ENCODE results near the gene IGFL2.
"Not testable (repeated sequence)": the region's sequence is repeated elsewhere in the genome, so short reads cannot be mapped to it uniquely, and the experiment has no call there.

IGFL2 gene

DNA sequence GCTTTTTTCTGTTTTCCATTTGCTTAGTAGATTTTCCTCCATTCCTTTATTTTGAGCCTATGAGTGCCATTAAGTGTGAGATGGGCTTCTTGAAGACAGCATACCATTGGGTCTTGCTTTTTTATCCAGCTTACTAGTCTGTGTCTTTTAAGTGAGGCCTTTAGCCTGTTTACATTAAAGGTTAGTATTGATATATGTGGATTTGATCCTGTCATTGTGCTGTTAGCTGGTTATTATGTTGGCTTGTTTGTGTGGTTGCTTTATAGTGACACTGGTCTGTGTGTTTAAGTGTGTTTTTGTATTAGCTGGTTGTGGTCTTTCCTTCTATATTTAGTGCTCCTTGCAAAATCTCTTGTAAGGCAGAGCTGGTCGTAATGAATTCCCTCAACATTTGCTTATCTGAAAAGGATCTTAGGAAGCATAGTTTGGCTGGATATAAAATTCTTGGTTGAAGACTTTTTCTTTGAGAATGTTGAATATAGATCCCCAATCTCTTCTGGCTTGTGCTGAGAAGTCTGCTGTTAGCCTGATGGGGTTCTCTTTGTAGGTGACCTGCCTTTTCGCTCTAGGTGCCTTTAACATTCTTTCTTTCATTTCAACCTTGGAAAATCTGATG lies 13.7 kb downstream of the IGFL2 start:
- Mint-ChIP-seq H3K27me3 (ENCODE audit: low read depth) (peaks cover 17% of the 10 kb centered on the region), H3K9me3 (peaks cover 18% of the 10 kb centered on the region)
- not testable (repeated sequence) for H3K4me3 Mint-ChIP-seq; H3K36me3 Mint-ChIP-seq (ENCODE audit: low read depth); H3K27ac Mint-ChIP-seq; H3K4me1 Mint-ChIP-seq (ENCODE audit: low read depth)

DNA sequence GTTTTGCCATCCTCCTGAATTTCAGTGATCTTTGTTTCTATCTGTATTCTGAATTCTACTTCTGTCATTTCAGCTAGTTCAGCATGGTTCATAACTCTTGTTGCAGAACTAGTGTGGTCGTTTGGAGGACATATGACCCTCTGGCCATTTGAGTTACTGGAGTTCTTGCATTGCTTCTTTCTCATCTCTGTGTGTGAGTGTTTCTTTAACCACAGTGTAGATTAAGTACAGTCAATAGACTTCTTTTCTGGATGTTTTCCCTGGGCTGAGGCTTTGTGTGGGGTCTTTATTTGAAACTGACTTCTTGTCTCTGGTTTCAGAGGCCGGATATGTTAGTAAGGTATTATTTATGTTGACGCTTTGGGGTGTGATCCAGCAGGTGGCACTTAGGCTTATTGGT lies 14.7 kb downstream of the IGFL2 start:
- Mint-ChIP-seq H3K4me3 (no peak overlapping the region), H3K27me3 (ENCODE audit: low read depth) (peaks cover 17% of the 10 kb centered on the region), H3K27ac (no peak overlapping the region), H3K9me3 (peaks cover 18% of the 10 kb centered on the region), H3K4me1 (ENCODE audit: low read depth) (no peaks in the 10 kb centered on the region), H3K36me3 (ENCODE audit: low read depth) (no peaks in the 10 kb centered on the region)

DNA sequence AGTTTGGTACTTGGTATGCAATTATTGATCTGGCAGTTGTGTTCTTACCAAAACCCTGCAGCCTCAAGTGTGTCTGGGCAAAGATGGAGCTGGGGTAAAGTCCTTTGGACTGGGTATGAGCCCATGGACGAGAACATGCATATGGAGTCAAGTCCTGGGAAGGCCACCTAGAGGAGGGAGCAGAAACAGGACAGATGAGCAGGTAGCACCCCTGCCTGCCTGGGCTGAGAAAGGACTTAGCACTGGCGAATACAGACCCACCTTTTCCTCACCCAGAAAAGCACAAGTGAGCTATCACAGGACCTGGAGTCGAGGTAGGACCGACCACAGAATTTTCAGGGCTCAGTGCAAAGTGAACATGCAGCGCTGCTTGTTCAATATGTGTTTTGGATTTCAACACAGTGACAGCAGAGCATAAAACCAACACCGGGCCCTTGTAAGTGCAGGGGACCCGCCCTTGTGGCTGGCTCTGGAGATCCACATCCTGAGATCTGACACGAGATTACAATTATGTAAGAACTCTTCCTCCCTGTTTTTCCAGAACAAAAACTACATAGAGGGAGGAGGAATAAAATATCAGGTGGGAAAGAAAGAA lies 25.9 kb downstream of the IGFL2 start:
- H3K27ac Mint-ChIP-seq: no peak overlapping the region
- H3K9me3 Mint-ChIP-seq: no peaks in the 10 kb centered on the region
- no peaks in the 10 kb centered on the region for H3K4me1 Mint-ChIP-seq (ENCODE audit: low read depth)
- no peak overlapping the region for H3K4me3 Mint-ChIP-seq
- H3K36me3 Mint-ChIP-seq (ENCODE audit: low read depth): no peaks in the 10 kb centered on the region
- H3K27me3 Mint-ChIP-seq (ENCODE audit: low read depth): peaks cover 12% of the 10 kb centered on the region

DNA sequence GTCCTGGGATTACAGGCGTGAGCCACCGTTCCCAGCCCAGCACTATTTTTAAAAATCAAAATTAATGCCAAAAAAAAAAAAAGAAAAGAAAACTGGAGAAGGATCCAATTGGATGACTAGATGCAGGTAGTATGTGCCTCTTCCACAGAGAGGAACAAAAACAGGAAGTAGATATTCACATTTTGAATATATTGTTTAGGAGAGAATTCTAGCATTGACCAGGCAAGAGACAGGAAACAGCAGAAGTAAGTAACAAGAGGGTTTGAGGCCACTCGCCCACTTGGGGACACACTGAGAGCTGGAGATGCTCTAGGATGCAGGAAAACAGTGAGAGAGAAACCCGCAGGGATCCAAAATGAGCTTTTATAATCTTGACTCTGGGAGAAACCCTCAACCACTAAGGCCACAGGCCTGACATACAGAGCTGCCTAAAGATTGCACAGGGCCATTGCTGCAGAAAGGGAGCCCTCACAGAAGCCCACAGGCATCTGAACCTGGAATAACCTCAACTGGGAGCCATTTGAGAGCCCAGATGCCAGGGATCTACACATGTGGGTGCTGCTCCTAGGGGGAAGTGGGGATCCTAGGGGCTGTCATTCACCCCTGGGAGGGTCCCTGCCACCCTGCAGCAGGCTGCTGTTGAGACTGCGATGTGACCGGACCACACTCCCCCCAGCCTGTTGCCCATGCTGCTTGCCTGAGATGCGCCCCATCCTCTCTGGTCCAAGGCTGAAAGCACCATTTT lies 28.2 kb downstream of the IGFL2 start:
- no peaks in the 10 kb centered on the region for H3K36me3 Mint-ChIP-seq (ENCODE audit: low read depth)
- no peaks in the 10 kb centered on the region for H3K9me3 Mint-ChIP-seq
- H3K27me3 Mint-ChIP-seq (ENCODE audit: low read depth): peaks cover 13% of the 10 kb centered on the region
- peaks cover under 1% of the 10 kb centered on the region for H3K4me1 Mint-ChIP-seq (ENCODE audit: low read depth)
- no peak overlapping the region for H3K27ac Mint-ChIP-seq
- H3K4me3 Mint-ChIP-seq: no peak overlapping the region

DNA sequence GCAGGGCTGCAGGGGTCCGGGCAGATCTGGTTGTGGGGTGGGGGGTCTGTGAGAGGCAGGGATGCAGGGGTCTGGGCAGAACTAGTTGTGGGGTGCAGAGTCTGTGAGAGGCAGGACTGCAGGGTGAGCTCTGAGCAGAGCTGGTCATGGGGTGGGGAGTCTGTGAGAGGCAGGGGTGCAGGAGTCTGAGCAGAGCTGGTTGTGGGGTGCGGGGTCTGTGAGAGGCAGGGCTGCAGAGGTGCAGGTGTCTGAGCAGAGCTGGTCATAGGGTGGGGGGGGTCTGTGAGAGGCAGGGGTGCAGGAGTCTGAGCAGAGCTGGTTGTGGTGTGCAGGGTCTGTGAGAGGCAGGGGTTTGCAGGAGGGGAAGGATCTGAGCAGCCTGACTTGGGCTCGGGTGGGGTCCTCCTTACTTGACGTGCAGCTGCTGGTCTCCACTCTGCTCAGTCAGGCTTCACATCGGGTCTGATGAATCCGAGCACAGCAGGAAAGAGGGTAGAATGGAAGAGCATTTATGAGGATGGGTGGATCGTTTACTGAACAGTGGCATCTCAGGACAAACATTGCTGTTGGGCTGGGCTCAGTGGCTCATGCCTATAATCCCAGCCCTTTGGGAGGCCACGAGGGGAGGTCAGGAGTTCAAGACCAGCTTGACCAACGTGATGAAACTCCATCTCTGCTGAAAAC lies 31.2 kb downstream of the IGFL2 start:
- Mint-ChIP-seq H3K27me3 (ENCODE audit: low read depth) (peaks cover 14% of the 10 kb centered on the region), H3K4me3 (no peak overlapping the region), H3K4me1 (ENCODE audit: low read depth) (peaks cover 6% of the 10 kb centered on the region), H3K27ac (no peak overlapping the region), H3K9me3 (no peaks in the 10 kb centered on the region), H3K36me3 (ENCODE audit: low read depth) (no peaks in the 10 kb centered on the region)

DNA sequence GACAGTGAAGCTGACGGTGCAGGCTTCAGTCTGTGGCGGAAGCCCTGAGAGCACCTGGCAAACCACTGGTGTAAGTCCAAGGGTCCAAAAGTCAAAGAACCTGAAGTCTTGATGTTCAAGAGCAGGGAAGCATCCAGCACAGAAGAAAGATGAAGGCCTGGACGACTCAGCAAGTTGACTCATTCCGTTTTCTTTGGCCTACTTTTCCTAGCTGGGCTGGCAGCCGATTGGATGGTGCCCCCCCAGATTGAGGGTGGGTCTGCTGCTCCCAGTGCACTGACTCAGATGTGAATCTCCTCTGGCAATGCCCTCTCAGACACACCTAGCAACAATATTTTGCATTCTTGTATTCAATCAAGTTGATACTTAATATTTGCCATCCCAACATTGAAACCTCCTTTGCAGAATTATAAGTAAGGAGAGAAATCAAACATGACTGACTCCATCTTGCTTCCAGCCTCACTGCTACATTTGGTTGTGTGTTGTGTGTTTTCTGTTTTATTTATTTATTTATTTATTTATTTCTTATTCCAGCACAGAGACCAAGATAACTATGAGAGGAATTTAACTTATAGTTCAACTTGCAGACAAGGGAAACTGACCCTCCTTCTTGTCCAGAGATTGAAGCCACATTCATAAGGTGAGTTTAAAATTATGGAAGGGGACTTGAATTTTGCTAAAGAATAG lies 32.8 kb downstream of the IGFL2 start:
- H3K4me1 Mint-ChIP-seq (ENCODE audit: low read depth): peaks cover 14% of the 10 kb centered on the region
- H3K4me3 Mint-ChIP-seq: no peak overlapping the region
- no peaks in the 10 kb centered on the region for H3K36me3 Mint-ChIP-seq (ENCODE audit: low read depth)
- no peak overlapping the region for H3K27ac Mint-ChIP-seq
- peaks cover 14% of the 10 kb centered on the region for H3K27me3 Mint-ChIP-seq (ENCODE audit: low read depth)
- no peaks in the 10 kb centered on the region for H3K9me3 Mint-ChIP-seq

DNA sequence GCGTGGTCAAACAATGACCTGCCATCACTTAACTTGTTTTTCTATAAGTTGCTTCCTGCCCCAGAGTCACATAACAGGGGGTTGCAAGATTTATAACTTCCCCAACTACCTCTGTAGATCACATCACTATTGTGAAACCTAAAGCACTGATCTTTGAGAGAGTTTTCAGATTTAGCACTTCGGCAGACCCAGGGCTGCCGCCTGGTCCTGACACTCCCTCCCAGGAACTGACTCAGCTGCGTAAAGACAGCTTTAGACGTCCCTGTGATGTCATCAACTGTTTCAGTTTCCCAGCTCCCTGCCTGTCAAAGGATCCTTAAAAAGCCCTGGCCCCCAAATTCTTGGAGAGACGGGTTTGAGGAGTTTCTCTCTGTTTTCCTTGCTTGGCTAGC lies 33.3 kb downstream of the IGFL2 start:
- Mint-ChIP-seq H3K36me3 (ENCODE audit: low read depth) (no peaks in the 10 kb centered on the region), H3K27ac (no peak overlapping the region), H3K4me1 (ENCODE audit: low read depth) (peaks cover 14% of the 10 kb centered on the region), H3K9me3 (no peaks in the 10 kb centered on the region), H3K4me3 (no peak overlapping the region), H3K27me3 (ENCODE audit: low read depth) (peaks cover 10% of the 10 kb centered on the region)

DNA sequence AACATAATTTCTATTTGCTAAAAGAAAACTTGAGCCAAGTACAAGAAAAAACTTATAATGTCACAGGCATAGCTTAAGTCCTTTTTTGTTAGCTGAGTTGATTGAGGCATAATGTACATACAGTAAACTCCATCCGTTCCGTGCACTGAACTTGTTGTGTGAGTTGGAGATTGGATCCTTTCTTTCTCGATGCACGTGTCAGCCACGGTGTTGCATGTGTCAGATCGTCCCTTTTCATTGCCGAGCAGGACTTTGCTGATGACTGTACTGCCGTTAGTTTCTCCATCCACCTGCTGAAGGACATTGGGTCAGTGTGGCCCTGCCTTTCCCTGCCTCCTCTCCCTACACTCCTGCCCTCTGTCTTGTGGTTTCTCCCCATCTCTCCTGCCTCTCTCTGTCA lies 34.4 kb downstream of the IGFL2 start:
- H3K27ac Mint-ChIP-seq: no peak overlapping the region
- H3K36me3 Mint-ChIP-seq (ENCODE audit: low read depth): no peaks in the 10 kb centered on the region
- H3K27me3 Mint-ChIP-seq (ENCODE audit: low read depth): peaks cover 10% of the 10 kb centered on the region
- H3K9me3 Mint-ChIP-seq: no peaks in the 10 kb centered on the region
- peaks cover 14% of the 10 kb centered on the region for H3K4me1 Mint-ChIP-seq (ENCODE audit: low read depth)
- H3K4me3 Mint-ChIP-seq: no peak overlapping the region

DNA sequence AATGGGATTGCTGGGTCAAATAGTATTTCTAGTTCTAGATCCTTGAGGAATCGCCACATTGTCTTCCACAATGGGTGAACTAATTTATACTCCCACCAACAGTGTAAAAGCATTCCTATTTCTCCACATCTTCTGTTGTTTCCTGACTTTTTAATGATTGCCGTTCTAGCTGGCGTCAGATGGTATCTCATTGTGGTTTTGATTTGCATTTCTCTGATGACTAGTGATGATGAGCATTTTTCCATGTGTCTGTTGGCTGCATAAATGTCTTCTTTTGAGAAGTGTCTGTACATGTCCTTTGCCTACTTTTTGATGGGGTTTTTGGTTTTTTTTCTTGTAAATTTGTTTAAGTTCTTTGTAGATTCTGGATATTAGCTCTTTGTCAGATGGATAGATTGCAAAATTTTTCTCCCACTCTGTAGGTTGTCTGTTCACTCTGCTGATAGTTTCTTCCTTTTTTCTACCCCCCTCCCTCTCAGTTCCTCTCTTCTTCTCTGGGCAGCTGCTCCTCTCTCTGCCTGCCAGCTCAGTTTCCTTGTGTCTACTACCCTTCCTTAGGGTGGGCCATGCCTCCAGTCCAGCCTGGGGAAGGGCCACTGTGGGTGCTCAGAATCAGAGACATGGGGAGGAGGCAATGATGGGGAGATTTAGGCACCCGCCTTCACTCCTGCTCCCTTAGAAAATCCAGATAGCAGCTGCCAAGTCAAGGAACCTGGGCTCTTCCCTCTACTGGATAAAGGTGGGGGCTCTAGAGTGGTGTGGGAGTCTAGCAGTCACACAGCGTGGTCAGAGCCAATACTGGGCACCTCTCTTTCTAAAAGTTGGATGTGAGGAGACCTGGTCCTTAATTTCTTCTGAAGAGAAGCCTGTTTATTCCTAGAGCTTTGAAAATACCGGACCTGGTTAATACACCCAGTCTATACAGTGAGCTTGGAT lies 37.0 kb downstream of the IGFL2 start:
- Mint-ChIP-seq H3K27me3 (ENCODE audit: low read depth) (peaks cover 29% of the 10 kb centered on the region), H3K4me1 (ENCODE audit: low read depth) (peaks cover 14% of the 10 kb centered on the region)
- H3K27ac Mint-ChIP-seq; H3K4me3 Mint-ChIP-seq; H3K36me3 Mint-ChIP-seq (ENCODE audit: low read depth); H3K9me3 Mint-ChIP-seq: not testable (repeated sequence)

DNA sequence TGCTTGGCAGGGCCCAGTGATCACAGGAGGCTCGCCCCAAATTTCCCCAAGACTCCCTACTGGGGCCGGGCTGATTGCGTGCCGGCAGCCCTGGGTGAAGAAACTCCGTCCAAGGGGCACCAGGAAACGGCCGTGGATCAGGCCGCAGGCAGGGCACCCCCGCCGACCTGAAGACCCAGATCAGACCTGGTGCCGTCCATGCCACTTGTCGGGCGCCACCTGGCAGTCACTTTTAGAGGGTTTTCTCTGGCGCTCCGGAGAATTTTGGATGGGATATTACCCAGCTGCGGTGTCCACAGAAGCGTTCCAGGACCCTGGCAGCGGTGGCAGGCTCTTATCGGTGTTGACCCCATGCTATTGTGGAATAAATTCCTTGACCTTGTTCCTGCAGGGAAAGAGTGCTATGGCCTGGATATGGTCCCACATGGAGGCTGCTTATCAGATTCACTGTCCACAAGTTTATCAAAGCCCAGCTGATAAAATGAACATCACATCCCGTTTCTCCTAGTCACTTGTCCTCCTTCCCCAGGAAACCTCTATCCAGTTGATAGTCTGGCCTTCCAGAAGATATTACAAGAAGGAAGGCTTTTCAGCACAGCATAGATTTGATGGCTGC lies 38.2 kb downstream of the IGFL2 start:
- no peaks in the 10 kb centered on the region for H3K9me3 Mint-ChIP-seq
- H3K36me3 Mint-ChIP-seq (ENCODE audit: low read depth): no peaks in the 10 kb centered on the region
- H3K27ac Mint-ChIP-seq: no peak overlapping the region
- H3K4me3 Mint-ChIP-seq: no peak overlapping the region
- H3K4me1 Mint-ChIP-seq (ENCODE audit: low read depth): peaks cover 14% of the 10 kb centered on the region
- H3K27me3 Mint-ChIP-seq (ENCODE audit: low read depth): peaks cover 34% of the 10 kb centered on the region

DNA sequence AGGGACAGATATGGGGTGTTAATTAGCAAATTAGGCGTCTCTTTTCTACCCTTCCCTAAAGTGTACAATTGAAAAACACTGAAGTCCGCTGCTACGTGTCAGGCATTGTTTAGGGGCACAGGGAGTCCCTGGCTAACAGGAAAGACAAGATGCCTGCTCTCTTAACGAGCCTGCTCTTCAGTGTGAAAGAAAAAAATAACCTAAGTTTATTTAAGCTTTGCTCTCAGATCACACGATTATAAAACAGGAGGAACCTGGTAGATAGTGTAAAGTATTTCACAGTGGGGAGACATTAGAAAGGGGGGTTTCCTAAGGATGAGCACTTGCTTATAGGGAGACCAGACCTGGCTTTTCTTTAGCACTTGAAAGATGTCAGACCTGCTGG lies 38.7 kb downstream of the IGFL2 start:
- peaks cover 31% of the 10 kb centered on the region for H3K27me3 Mint-ChIP-seq (ENCODE audit: low read depth)
- no peak overlapping the region for H3K27ac Mint-ChIP-seq
- peaks cover 9% of the 10 kb centered on the region for H3K4me1 Mint-ChIP-seq (ENCODE audit: low read depth)
- no peaks in the 10 kb centered on the region for H3K9me3 Mint-ChIP-seq
- H3K4me3 Mint-ChIP-seq: no peak overlapping the region
- H3K36me3 Mint-ChIP-seq (ENCODE audit: low read depth): no peaks in the 10 kb centered on the region

DNA sequence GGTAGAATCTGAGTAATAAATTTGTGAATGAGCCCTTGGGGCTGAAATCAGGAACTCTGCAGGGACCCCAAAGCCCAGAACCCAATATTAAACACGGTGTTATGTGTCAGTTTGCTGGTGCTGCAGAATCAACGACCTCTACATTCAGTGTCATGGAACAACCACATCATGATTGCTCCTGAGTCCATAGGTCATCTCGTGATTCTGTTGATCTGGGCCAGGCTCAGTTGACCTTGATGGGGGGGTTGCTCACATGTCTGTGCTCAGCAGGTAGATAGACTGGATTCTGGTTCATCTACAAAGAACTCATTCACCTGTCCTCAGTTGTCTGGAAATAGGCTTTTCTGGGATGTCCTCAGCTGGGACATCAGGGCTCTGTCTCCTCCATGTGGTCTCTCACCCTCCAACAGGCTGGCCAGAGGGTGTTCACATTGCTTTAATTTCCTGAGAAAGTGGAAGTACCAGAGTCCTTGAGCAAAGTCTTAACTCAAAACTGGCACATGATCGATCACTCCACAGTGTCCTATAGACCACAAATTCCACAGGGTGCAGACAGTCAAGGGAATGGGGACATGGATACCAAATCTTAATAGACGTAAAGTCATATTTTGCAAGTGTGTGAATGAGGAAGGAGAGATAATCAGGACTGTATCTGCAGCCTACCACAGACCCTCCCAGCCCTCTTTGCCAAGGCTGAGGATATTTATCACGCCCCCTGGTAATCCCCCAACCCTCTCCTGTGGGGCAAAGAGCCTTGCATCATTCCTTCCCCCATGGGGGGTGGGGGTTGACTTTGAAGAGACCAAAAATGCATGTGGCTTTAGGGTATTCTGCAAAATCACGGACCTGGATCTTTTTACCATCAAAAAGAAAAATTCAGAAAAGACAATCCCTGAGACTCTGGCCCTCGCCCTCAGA lies 42.2 kb downstream of the IGFL2 start:
- Mint-ChIP-seq H3K36me3 (ENCODE audit: low read depth) (no peaks in the 10 kb centered on the region), H3K9me3 (no peaks in the 10 kb centered on the region), H3K4me1 (ENCODE audit: low read depth) (peaks cover 3% of the 10 kb centered on the region), H3K27me3 (ENCODE audit: low read depth) (peaks cover 23% of the 10 kb centered on the region), H3K4me3 (no peak overlapping the region), H3K27ac (no peak overlapping the region)

DNA sequence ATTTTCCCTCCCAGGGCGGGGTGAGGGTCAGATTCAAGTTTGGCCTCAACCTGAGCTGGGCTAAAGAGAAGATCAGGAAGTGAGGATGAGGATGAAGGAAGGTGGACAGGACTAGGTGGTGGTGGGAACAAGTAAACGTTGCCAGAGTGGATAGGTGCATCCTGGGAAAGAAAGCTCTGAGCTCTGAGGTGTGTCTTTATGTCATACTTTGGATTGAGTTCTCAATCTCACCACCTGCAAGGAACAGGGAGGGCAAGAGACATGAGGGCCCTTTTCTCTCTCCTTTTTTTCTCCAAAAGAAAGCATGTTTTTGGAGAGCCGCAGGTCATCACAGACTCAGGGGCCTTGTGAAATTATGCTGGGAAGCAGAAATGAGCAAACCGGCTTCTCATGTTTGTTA lies 43.3 kb downstream of the IGFL2 start:
- peaks cover 23% of the 10 kb centered on the region for H3K27me3 Mint-ChIP-seq (ENCODE audit: low read depth)
- no peak overlapping the region for H3K27ac Mint-ChIP-seq
- no peaks in the 10 kb centered on the region for H3K9me3 Mint-ChIP-seq

More for the DNA sequence above, 43.3 kb downstream of the IGFL2 start:
- Mint-ChIP-seq H3K36me3 (ENCODE audit: low read depth) (no peaks in the 10 kb centered on the region), H3K4me3 (no peak overlapping the region), H3K4me1 (ENCODE audit: low read depth) (no peaks in the 10 kb centered on the region)

Data from T-helper 1 cell treated with Interleukin-12 subunit alpha and Interleukin-12 subunit beta and Interleukin-4 antibody, amounts not matched to agents 30 μg/mL and 1 μg/mL, for 36 hours (primary cell).